GM21619 (cell line): Measurements from ENCODE around the gene PCDHGB2.
"Not testable (repeated sequence)": the region's sequence is repeated elsewhere in the genome, so short reads cannot be mapped to it uniquely, and the experiment has no call there.

ENCODE experiments used
- ATAC-seq: cut with Tn5 transposase; IDR thresholded peaks from one replicate; pipeline ENCODE4 v1.9.1; 2021; ENCODE audit not compliant: unreplicated experiment

Gene PCDHGB2

GRCh38 chr5:141359790-141360426 lies at the start of gene PCDHGB2:
Gene PCDHGB2 (plus strand): TSS chr5:141359994. CDS start chr5:141360136, 142 bp downstream.
- peak; percentile 84 for ATAC-seq

DNA sequence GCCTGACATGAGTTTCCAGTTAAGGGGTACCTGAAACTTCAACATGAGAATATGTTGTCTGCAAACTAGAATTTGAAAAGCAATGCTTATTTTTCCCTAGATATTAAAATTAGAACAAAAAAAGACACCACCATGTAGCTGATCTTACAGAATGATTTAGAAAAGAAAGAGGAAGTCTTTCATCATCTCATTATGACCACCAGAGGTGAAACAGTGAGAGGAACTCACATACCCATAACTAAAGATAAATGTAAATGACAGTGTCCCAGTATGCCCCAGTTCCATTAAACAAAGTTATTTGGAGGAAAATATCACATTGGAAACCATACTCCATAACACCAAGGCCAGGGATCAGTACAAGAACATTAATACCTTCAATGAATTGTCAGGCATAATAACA lies 46.1 kb upstream of the PCDHGB2 start:
- ATAC-seq = no peak

DNA sequence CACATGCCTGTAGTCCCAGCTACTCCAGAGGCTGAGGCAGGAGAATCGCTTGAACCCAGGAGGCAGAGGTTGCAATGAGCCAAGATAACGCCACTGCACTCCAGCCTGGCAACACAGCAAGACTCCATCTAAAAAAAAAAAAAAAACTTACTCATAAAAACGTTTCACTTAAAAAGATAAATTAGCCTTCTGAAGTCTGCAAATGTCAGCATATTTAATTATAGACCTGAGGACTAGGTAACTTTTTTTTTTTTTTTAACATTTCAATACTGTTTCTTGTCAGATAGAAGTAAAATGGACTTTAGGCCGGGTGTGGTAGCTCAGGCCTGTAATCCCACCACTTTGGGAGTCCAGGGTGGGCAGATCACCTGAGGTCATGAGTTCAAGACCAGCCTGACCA lies 42.8 kb upstream of the PCDHGB2 start:
- ATAC-seq = not testable (repeated sequence)

DNA sequence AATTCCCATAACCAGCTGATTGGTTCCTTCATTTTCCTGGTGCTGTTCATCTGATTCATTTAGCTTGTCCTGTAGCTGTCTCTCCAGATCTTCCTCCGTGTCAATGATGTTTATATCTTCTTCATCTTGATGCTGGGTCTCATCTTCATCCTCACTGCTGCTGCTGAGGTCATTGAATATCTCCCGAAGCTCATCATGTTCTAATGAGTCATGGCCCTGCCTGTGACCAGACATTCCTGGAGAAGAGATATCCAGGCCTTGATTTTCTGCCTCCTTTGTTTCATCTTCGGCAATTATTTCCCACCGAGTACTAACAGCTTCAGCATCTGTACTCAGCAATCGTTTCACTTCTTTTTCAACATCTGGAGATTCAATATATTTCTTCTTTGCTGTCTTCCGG lies 40.6 kb upstream of the PCDHGB2 start:
- no peak for ATAC-seq

GRCh38 chr5:141319699-141320098 lies 40.1 kb upstream of the PCDHGB2 start:
- no peak for ATAC-seq

GRCh38 chr5:141320225-141321169 lies 39.3 kb upstream of the PCDHGB2 start, which contains the start of gene TAF7:
Gene TAF7 (minus strand): TSS chr5:141320784. CDS start chr5:141320044, 740 bp downstream.
- ATAC-seq = peak; percentile 93

DNA sequence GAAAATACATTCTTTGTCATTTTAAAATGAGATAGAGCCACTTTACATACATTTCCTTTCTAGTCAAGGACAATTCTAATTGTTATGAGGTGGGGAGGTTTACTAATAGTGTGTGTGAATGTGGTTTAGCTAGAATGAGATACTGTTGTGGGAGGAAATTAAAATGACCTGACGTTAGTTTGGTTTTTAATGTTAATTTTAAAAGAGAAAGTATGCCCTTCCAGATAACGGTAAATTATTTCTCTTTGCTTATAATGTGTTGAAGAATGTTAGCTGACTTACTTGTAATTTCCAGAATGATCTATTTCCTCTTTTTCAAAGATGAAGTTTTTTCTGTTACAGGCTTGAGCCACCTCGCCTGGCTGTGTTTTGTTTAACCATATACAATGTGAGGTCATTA lies 37.5 kb upstream of the PCDHGB2 start:
- ATAC-seq = no peak

DNA sequence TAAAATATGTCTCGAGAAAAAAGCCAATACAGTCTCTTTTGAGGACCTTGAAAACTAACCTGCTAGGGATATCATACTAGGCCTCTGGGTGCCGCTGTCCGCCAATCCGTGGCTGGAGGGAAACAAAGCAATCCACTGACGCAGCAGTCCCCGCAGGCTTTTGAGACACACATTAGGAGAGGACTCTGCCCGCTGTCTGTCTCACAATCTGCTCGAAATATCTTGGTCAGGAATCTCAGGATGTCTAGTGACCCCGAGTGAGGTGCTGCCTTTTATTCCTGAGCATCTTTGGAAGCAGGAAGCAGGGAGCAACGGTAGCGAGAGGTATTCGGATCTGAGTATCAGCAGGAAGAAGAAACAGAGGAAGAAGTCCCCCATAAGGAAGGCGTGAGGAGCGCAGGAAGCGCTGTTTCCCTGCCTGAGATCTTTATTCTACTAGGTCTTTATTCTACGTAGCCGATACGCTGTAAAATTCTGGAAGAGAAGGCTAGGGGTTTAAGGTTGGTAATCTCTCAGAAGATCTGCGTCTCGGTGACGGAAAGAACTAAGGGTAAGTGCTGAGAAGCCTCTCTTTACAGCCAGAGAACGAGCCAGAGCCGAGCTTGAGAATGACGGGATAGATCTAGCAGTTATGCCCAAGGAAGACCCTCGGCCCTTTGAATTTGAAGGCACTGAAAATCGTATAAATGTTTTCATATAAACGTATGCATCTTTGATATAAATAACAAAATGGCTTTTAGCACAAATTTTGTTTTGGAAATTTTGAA lies 33.5 kb upstream of the PCDHGB2 start:
- ATAC-seq = peak; percentile 89

DNA sequence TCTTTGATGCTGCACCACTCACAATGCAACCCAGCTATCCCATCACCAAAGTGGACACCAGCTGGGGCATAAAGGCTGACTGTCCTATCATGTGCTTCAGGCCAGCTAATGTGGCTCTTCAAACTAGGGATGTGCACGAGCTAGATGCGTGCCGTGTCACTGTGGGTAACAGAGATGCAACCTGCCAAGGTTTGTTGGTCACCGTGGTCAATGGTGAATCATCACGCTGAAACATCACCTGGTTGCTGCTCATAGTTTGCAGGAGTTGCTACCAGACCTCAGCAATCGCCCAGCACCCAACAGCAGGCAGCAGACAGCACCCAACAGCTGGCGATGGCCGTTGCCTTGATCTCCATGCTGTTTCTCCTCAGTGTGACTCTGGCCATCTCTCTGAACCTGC lies 31.6 kb upstream of the PCDHGB2 start:
- ATAC-seq = no peak

GRCh38 chr5:141330299-141331080 lies 29.3 kb upstream of the PCDHGB2 start, which contains the start of gene PCDHGA1:
Gene PCDHGA1 (plus strand): TSS chr5:141330514.
- ATAC-seq = peak; percentile 42

DNA sequence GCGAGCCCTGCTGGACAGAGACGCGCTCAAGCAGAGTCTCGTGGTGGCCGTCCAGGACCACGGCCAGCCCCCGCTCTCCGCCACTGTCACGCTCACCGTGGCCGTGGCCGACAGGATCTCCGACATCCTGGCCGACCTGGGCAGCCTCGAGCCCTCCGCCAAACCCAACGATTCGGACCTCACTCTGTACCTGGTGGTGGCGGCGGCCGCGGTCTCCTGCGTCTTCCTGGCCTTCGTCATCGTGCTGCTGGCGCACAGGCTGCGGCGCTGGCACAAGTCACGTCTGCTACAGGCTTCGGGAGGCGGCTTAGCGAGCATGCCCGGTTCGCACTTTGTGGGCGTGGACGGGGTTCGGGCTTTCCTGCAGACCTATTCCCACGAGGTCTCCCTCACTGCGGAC lies 27.2 kb upstream of the PCDHGB2 start:
- not testable (repeated sequence) for ATAC-seq

DNA sequence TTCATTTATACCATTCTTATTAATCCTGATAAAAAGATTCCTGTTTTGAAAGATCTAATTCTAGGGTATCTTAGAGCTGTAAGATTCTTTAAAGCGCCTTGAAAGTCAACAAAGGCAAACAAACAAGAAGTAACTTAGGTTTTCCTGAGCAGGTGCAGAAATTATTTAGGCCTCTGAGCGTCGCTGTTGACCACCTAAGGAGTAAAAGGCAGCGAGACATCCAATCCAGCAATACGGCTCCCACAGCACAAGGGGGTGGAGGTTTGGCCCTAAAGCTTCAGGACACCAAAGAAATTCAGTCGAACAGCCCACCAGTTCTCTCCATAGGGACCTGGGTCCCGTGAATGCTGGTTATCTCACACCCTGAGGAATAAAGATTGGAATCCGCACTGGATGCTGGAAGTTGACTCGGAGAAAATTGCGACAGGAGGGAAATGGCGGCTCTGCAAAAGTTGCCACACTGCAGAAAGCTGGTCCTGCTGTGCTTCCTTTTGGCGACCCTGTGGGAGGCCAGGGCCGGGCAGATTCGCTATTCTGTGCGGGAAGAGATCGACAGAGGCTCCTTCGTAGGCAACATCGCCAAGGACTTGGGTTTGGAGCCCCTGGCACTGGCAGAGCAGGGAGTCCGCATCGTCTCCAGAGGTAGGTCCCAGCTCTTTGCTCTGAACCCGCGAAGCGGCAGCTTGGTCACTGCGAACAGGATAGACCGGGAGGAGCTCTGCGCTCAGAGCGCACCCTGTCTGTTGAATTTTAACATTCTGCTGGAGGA lies 21.1 kb upstream of the PCDHGB2 start, which contains the start of gene PCDHGA2:
Gene PCDHGA2, plus strand, starts transcription at position 223 of the 769 bp plus-strand sequence.
- ATAC-seq = peak; percentile 61

DNA sequence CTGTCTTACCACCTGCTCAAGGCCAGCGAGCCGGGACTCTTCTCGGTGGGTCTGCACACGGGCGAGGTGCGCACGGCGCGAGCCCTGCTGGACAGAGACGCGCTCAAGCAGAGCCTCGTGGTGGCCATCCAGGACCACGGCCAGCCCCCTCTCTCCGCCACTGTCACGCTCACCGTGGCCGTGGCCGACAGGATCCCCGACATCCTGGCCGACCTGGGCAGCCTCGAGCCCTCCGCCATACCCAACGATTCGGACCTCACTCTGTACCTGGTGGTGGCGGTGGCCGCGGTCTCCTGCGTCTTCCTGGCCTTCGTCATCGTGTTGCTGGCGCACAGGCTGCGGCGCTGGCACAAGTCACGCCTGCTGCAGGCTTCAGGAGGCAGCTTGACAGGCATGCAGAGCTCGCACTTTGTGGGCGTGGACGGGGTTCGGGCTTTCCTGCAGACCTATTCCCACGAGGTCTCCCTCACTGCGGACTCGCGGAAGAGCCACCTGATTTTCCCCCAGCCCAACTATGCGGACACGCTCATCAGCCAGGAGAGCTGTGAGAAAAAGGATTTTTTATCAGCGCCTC lies 18.9 kb upstream of the PCDHGB2 start:
- ATAC-seq = not testable (repeated sequence)

GRCh38 chr5:141342773-141343172 lies 17.0 kb upstream of the PCDHGB2 start:
- no peak for ATAC-seq

DNA sequence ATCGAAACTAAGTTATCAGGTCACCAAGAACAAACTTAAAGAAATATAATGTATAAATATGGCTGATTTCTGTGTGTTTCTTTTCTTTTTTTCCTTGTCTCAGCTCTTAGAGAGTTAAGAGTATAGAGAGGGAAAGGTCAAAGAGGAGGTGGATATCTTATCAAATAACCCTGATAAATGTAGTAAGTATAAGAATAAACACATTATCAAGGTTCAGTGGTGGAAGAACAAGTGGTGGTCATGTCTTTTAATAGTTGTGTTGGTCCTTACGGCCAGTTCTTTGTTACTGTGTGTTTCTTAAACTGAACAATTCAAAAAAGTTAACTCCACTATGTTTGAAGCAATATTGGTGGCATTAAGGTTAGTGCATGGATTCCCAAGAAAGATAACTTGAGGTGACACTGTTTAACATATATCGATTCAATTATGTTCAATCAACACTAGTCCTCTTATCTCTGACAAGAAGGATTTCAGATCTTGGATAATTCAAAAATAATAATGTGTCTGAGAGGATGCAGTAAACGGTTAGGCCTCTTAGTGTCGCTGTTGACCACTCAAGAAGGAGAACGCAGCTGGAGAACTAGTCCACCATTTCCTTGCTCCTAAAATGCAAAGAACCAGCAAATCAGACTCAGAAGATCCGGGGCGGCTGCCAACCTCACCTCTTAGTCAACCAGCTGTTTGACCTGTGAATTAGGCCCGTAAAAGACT lies 16.4 kb upstream of the PCDHGB2 start, which contains the start of gene PCDHGA3:
Gene PCDHGA3, plus strand, starts transcription at position 588 of the 711 bp plus-strand sequence. CDS start 205 bp downstream, outside the sequence.
- no peak for ATAC-seq

DNA sequence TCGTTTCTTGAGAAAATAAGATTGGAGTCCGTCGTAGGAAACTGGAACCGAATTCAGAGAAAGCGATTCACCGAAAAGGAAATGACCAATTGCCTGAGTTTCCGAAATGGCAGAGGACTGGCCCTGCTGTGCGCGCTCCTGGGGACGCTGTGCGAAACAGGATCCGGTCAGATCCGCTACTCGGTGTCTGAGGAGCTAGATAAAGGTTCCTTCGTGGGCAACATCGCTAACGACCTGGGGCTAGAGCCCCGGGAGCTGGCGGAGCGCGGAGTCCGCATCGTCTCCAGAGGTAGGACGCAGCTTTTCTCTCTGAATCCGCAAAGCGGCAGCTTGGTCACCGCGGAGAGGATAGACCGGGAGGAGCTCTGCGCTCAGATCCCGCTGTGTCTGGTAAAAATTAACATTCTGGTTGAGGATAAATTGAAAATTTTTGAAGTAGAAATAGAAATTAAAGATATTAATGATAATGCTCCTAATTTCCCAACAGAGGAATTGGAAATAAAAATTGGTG lies 15.8 kb upstream of the PCDHGB2 start:
- no peak for ATAC-seq

DNA sequence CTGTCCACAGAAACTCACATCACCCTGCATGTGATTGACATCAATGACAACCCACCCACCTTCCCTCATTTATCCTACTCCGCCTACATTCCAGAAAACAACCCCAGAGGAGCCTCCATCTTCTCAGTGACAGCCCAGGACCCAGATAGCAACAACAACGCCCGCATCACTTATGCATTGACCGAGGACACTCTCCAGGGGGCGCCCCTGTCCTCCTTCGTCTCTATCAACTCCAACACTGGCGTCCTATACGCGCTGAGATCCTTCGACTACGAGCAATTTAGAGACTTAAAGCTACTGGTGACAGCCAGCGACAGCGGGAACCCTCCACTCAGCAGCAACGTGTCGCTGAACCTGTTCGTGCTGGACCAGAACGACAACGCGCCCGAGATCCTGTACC lies 14.5 kb upstream of the PCDHGB2 start:
- no peak for ATAC-seq

DNA sequence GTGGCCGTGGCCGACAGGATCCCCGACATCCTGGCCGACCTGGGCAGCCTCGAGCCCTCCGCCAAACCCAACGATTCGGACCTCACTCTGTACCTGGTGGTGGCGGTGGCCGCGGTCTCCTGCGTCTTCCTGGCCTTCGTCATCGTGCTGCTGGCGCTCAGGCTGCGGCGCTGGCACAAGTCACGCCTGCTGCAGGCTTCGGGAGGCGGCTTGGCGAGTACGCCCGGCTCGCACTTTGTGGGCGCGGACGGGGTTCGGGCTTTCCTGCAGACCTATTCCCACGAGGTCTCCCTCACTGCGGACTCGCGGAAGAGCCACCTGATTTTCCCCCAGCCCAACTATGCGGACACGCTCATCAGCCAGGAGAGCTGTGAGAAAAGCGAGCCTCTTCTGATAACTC lies 13.8 kb upstream of the PCDHGB2 start:
- ATAC-seq = not testable (repeated sequence)
